GM13976 (cell line): ENCODE data around the gene PROM1.

Source experiments
- DNase-seq: peaks from one replicate; pipeline ENCODE4 v3.0.0; 2012; ENCODE audit warnings: low spot score
- CTCF ChIP-seq: IDR thresholded peaks from 2 replicates; pipeline ENCODE4 v1.5.1; 2012; ENCODE audit warnings: borderline replicate concordance, mild to moderate bottlenecking; ENCODE audit not compliant: insufficient read depth; ENCODE audit errors: extremely low read depth, missing control alignments, control extremely low read depth
- in situ Hi-C: fragments of 300-500 bp; cut with MboI; formaldehyde crosslinking; loops from one replicate; pipeline ENCODE4 v1.12.0; 2022; ENCODE audit warnings: low sequenced_read_pairs, mixed read lengths, inconsistent platforms; ENCODE audit not compliant: unreplicated experiment

Gene PROM1

GRCh38 chr4:16019649-16020048 is 64.2 kb downstream of the PROM1 start:
- TF ChIP-seq CTCF, result no peak
- DNase-seq, result no peak
- in situ Hi-C loops, result loop anchor here (10.0 kb wide), 1 partner anchor 245 kb away; no protein-coding TSS in a partner anchor

- in situ Hi-C loops, result no loop called here
- TF ChIP-seq CTCF, result no peak
- DNase-seq, result no peak
Measured at GRCh38 chr4:16018841-16019240, 65.0 kb downstream of the PROM1 start.

- in situ Hi-C loops, result no loop called here
- TF ChIP-seq CTCF, result no peak
- no peak for DNase-seq
Measured at GRCh38 chr4:16018061-16018676, 65.7 kb downstream of the PROM1 start.

GRCh38 chr4:16016536-16016935 is 67.3 kb downstream of the PROM1 start:
- no peak for DNase-seq
- no peak for TF ChIP-seq CTCF
- in situ Hi-C loops, result no loop called here

- in situ Hi-C loops, result no loop called here
- no peak for DNase-seq
- no peak for TF ChIP-seq CTCF
Measured at GRCh38 chr4:16011173-16011572, 72.7 kb downstream of the PROM1 start.

GRCh38 chr4:16009153-16009552 is 74.7 kb downstream of the PROM1 start:
- no peak for TF ChIP-seq CTCF
- in situ Hi-C loops, result loop anchor here (10.0 kb wide), 1 partner anchor 204 kb away; no protein-coding TSS in a partner anchor
- no peak for DNase-seq
